Liver (tissue), 9 donors: ENCODE results near the gene BARHL1. TPM values are rescaled to one million over a fixed set of nuclear protein-coding genes. Genes with fewer than 3 reads are reported as not detected.

Experiments used
- DNase-seq: peaks from one replicate; pipeline ENCODE4 v3.0.0-alpha.2; 2017; ENCODE audit warnings: low spot score
- H3K27ac ChIP-seq, 2 donors: one replicate each; pipeline ENCODE4 v1.7.0; 2013; ENCODE audit warnings: inconsistent platforms in 2 of 2, low read length in 2 of 2, control low read depth in 1 of 2, low read depth in 1 of 2, mild to moderate bottlenecking in 1 of 2
- H3K27me3 ChIP-seq, 4 donors: one replicate each; pipeline versions ENCODE4 v1.6.1 to v1.7.0; 2013; ENCODE audit warnings: low read length in 3 of 4, inconsistent platforms in 1 of 4, mild to moderate bottlenecking in 1 of 4, moderate library complexity in 1 of 4; ENCODE audit not compliant: control insufficient read depth in 4 of 4, insufficient read depth in 4 of 4
- H3K36me3 ChIP-seq, 4 donors: one replicate each; pipeline versions ENCODE4 v1.6.1 to v1.7.0; 2013; ENCODE audit warnings: low read length in 3 of 4, mild to moderate bottlenecking in 3 of 4, low read depth in 1 of 4, moderate library complexity in 1 of 4; ENCODE audit not compliant: control insufficient read depth in 4 of 4, insufficient read depth in 3 of 4
- H3K4me1 ChIP-seq, 4 donors: one replicate each; pipeline versions ENCODE4 v1.6.1 to v1.7.0; 2013; ENCODE audit warnings: low read length in 3 of 4, mild to moderate bottlenecking in 3 of 4, moderate library complexity in 1 of 4; ENCODE audit not compliant: control insufficient read depth in 4 of 4, insufficient read depth in 4 of 4
- H3K4me3 ChIP-seq, 3 donors: one replicate each; pipeline versions ENCODE4 v1.6.1 to v1.7.0; 2013; ENCODE audit warnings: low read length in 3 of 3, control low read depth in 1 of 3, low read depth in 1 of 3, mild to moderate bottlenecking in 1 of 3
- H3K9ac ChIP-seq, 2 donors: one replicate each; pipeline ENCODE4 v1.7.0; 2013; ENCODE audit warnings: low read length in 2 of 2, mild to moderate bottlenecking in 2 of 2, moderate library complexity in 2 of 2, control low read depth in 1 of 2, low read depth in 1 of 2
- H3K9me3 ChIP-seq, 4 donors: one replicate each; pipeline versions ENCODE4 v1.6.1 to v1.7.0; 2013; ENCODE audit warnings: low read length in 3 of 4; ENCODE audit not compliant: control insufficient read depth in 4 of 4
- FOXA1 ChIP-seq: IDR thresholded peaks from 2 replicates; pipeline ENCODE4 v1.6.1; 2016; ENCODE audit warnings: antibody characterized with exemption
- FOXA2 ChIP-seq: IDR thresholded peaks from 2 replicates; pipeline ENCODE4 v1.6.1; 2016; ENCODE audit warnings: antibody characterized with exemption
- GABPA ChIP-seq, 2 donors: IDR thresholded peaks in 1 of 2; conservative IDR thresholded peaks in 1 of 2; 2 replicates each; pipeline ENCODE4 v1.6.1; 2016; ENCODE audit warnings: antibody characterized with exemption in 2 of 2, mild to moderate bottlenecking in 1 of 2, moderate library complexity in 1 of 2
- HNF4A ChIP-seq, 2 donors: conservative IDR thresholded peaks; 2 replicates each; pipeline ENCODE4 v1.6.1; 2016; ENCODE audit warnings: antibody characterized with exemption in 2 of 2, mild to moderate bottlenecking in 2 of 2
- HNF4G ChIP-seq: IDR thresholded peaks from 2 replicates; pipeline ENCODE4 v1.6.1; 2016; ENCODE audit warnings: antibody characterized with exemption
- JUND ChIP-seq, 2 donors: IDR thresholded peaks; 2 replicates each; pipeline ENCODE4 v1.6.1; 2016; ENCODE audit warnings: antibody characterized with exemption in 2 of 2
- NR2F2 ChIP-seq: IDR thresholded peaks from 2 replicates; pipeline ENCODE4 v1.6.1; 2016; ENCODE audit warnings: antibody characterized with exemption
- RAD21 ChIP-seq, 2 donors: IDR thresholded peaks; 2 replicates each; pipeline ENCODE4 v1.6.1; 2016; ENCODE audit warnings: antibody characterized with exemption in 2 of 2, mild to moderate bottlenecking in 2 of 2
- RXRA ChIP-seq, 2 donors: IDR thresholded peaks; 2 replicates each; pipeline ENCODE4 v1.6.1; 2017 to 2018; ENCODE audit warnings: antibody characterized with exemption in 2 of 2, mild to moderate bottlenecking in 1 of 2
- SP1 ChIP-seq: IDR thresholded peaks from 2 replicates; pipeline ENCODE4 v1.6.1; 2018; ENCODE audit warnings: antibody characterized with exemption, mild to moderate bottlenecking
- TAF1 ChIP-seq: conservative IDR thresholded peaks from 2 replicates; pipeline ENCODE4 v1.6.1; 2016; ENCODE audit warnings: antibody characterized with exemption, mild to moderate bottlenecking
- YY1 ChIP-seq: IDR thresholded peaks from 2 replicates; pipeline ENCODE4 v1.6.1; 2016; ENCODE audit warnings: antibody characterized with exemption, mild to moderate bottlenecking
- WGBS: extraction: QIAGEN DNeasy Blood & Tissue Kit; methylation state at CpG from one replicate; pipeline ENCODE4 v1.1.7; 2013; 5-methylcytosine and 5-hydroxymethylcytosine counted together
- polyA plus RNA-seq, 2 donors: library from polyadenylated mRNA; stranded (reverse) in 1 of 2; unstranded in 1 of 2; fragments of 200-250 nt in 1 of 2; fragments of >200 nt in 1 of 2; fragmentation: Nextera tagmentation in 1 of 2; extraction: Ambion mirVana in 1 of 2; gene quantifications; one replicate each; pipeline versions ENCODE4 v1.2.1 to v1.2.3, GENCODE V29; 2013 to 2015
- total RNA-seq, 2 donors: library from RNA; depleted of rRNA; stranded (reverse); fragments of >200 nt; gene quantifications; one replicate each; pipeline ENCODE4 v1.2.3, GENCODE V29; 2014
- TF ChIP-seq, protein P1 (sequence below): fragments of 150-350 bp; IDR thresholded peaks from 2 replicates; pipeline ENCODE4 v1.5.1; 2017; ENCODE audit warnings: improper control_type of control experiment, low read depth, low read length; ENCODE audit not compliant: missing input control
- TF ChIP-seq, protein P2 (sequence below): IDR thresholded peaks from 2 replicates; pipeline ENCODE4 v1.6.1; 2016; ENCODE audit warnings: antibody characterized with exemption
- TF ChIP-seq, protein P3 (sequence below): IDR thresholded peaks from 2 replicates; pipeline ENCODE4 v1.6.1; 2016; ENCODE audit warnings: antibody characterized with exemption
- TF ChIP-seq, protein P4 (sequence below): IDR thresholded peaks from 2 replicates; pipeline ENCODE4 v1.6.1; 2016; ENCODE audit warnings: antibody characterized with exemption, mild to moderate bottlenecking
- donor health status: healthy.
- donor health status: healthy.
- donor health status: healthy.
- donor health status: healthy.
- donor health status: healthy.

Gene BARHL1
- total and polyA plus RNA-seq, 4 donors = not detected

DNA sequence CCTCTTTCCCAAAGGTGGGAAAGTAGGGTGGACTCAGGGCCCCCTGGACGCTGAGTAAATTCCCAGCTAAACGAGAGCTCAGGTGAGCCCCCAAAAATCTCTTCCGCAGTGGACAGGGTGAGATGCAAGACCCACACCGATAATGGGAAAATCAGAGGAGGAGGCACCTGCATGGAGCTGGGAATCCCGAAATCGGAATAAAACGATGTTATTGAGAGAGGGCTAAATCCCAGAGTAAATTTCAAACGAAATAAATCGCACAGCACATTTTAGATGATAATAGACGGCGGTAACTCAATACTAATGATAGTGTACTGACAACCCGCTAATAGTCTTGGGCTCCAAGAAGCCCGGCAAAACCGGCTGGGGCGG lies 3.0 kb upstream of the BARHL1 start:
- peaks cover 2 to 32% (median 21%) of the 10 kb centered on the region in 4 donors for H3K27me3 ChIP-seq
- H3K9me3 ChIP-seq = no peaks in the 10 kb centered on the region
- H3K27ac ChIP-seq = no peak overlapping the region
- peaks cover 0 to 11% (median 6%) of the 10 kb centered on the region in 4 donors for H3K4me1 ChIP-seq
- no peaks in the 10 kb centered on the region for H3K36me3 ChIP-seq
- no peak for DNase-seq
- no peak overlapping the region for H3K9ac ChIP-seq
- 8% methylated on average over 15 of the region's 15 CpGs for WGBS
- TF ChIP-seq, protein P1, sequence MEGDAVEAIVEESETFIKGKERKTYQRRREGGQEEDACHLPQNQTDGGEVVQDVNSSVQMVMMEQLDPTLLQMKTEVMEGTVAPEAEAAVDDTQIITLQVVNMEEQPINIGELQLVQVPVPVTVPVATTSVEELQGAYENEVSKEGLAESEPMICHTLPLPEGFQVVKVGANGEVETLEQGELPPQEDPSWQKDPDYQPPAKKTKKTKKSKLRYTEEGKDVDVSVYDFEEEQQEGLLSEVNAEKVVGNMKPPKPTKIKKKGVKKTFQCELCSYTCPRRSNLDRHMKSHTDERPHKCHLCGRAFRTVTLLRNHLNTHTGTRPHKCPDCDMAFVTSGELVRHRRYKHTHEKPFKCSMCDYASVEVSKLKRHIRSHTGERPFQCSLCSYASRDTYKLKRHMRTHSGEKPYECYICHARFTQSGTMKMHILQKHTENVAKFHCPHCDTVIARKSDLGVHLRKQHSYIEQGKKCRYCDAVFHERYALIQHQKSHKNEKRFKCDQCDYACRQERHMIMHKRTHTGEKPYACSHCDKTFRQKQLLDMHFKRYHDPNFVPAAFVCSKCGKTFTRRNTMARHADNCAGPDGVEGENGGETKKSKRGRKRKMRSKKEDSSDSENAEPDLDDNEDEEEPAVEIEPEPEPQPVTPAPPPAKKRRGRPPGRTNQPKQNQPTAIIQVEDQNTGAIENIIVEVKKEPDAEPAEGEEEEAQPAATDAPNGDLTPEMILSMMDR = no peak
- TF ChIP-seq FOXA1 (no peak), YY1 (no peak), GABPA (IDR thresholded peaks at IDR 0.05 in 1 of 2, conservative IDR thresholded peaks at IDR 0.05 in 1 of 2) (no peak), JUND (IDR thresholded peaks at IDR 0.05) (no peak), HNF4G (no peak), TAF1 (no peak), RXRA (IDR thresholded peaks at IDR 0.05) (no peak), NR2F2 (no peak), FOXA2 (no peak), RAD21 (IDR thresholded peaks at IDR 0.05) (no peak), SP1 (no peak), HNF4A (conservative IDR thresholded peaks at IDR 0.05) (no peak)
- TF ChIP-seq, protein P2, sequence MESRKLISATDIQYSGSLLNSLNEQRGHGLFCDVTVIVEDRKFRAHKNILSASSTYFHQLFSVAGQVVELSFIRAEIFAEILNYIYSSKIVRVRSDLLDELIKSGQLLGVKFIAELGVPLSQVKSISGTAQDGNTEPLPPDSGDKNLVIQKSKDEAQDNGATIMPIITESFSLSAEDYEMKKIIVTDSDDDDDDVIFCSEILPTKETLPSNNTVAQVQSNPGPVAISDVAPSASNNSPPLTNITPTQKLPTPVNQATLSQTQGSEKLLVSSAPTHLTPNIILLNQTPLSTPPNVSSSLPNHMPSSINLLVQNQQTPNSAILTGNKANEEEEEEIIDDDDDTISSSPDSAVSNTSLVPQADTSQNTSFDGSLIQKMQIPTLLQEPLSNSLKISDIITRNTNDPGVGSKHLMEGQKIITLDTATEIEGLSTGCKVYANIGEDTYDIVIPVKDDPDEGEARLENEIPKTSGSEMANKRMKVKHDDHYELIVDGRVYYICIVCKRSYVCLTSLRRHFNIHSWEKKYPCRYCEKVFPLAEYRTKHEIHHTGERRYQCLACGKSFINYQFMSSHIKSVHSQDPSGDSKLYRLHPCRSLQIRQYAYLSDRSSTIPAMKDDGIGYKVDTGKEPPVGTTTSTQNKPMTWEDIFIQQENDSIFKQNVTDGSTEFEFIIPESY = no peak
- TF ChIP-seq, protein P3, sequence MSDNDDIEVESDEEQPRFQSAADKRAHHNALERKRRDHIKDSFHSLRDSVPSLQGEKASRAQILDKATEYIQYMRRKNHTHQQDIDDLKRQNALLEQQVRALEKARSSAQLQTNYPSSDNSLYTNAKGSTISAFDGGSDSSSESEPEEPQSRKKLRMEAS = no peak
- TF ChIP-seq, protein P4, sequence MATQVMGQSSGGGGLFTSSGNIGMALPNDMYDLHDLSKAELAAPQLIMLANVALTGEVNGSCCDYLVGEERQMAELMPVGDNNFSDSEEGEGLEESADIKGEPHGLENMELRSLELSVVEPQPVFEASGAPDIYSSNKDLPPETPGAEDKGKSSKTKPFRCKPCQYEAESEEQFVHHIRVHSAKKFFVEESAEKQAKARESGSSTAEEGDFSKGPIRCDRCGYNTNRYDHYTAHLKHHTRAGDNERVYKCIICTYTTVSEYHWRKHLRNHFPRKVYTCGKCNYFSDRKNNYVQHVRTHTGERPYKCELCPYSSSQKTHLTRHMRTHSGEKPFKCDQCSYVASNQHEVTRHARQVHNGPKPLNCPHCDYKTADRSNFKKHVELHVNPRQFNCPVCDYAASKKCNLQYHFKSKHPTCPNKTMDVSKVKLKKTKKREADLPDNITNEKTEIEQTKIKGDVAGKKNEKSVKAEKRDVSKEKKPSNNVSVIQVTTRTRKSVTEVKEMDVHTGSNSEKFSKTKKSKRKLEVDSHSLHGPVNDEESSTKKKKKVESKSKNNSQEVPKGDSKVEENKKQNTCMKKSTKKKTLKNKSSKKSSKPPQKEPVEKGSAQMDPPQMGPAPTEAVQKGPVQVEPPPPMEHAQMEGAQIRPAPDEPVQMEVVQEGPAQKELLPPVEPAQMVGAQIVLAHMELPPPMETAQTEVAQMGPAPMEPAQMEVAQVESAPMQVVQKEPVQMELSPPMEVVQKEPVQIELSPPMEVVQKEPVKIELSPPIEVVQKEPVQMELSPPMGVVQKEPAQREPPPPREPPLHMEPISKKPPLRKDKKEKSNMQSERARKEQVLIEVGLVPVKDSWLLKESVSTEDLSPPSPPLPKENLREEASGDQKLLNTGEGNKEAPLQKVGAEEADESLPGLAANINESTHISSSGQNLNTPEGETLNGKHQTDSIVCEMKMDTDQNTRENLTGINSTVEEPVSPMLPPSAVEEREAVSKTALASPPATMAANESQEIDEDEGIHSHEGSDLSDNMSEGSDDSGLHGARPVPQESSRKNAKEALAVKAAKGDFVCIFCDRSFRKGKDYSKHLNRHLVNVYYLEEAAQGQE = no peak
- H3K4me3 ChIP-seq = no peak overlapping the region
